H1 (cell line): ENCODE results near the gene GSPT1. TPM values are rescaled to one million over a fixed set of nuclear protein-coding genes. Genes with fewer than 3 reads are reported as not detected.
"Not testable (repeated sequence)": the region's sequence is repeated elsewhere in the genome, so short reads cannot be mapped to it uniquely, and the experiment has no call there.

Experiments used
- CTCF ChIA-PET: fragments of 300-600 bp; sonication (Branson Sonifier 250); formaldehyde crosslinking; loops from one replicate; lab custom pipeline; 2021; ENCODE audit not compliant: partially characterized antibody; lab: Charles Lee
- POLR2A ChIA-PET: fragments of 300-600 bp; sonication (Branson Sonifier 250); formaldehyde crosslinking; loops from one replicate; lab custom pipeline; 2021; ENCODE audit warnings: inconsistent platforms; ENCODE audit not compliant: partially characterized antibody; lab: Charles Lee
- DNase-seq, 2 experiments: peaks; one replicate each; pipeline versions ENCODE4 v3.0.0 to v3.0.0-alpha.2; 2010 to 2022; ENCODE audit warnings: low spot score in 2 of 2, low read depth in 1 of 2, mixed read lengths in 1 of 2
- FAIRE-seq: peaks from 2 replicates; lab custom pipeline; 2011; peaks lifted over from hg19 to GRCh38; lab: Jason Lieb, UNC
- H2AFZ ChIP-seq: 2 replicates; pipeline ENCODE4 v1.8.1; 2012; ENCODE audit warnings: low read length, inconsistent platforms
- H2AK5ac ChIP-seq: 2 replicates; pipeline ENCODE4 v1.6.1; 2013; ENCODE audit warnings: low read depth, low read length
- H2BK120ac ChIP-seq: replicated peaks from 2 replicates; pipeline ENCODE3; 2013; ENCODE audit warnings: low read depth, low read length, inconsistent platforms
- H2BK12ac ChIP-seq: 2 replicates; pipeline ENCODE4 v1.6.1; 2013; ENCODE audit warnings: low read depth, low read length
- H2BK15ac ChIP-seq: 2 replicates; pipeline ENCODE4 v1.6.1; 2013; ENCODE audit warnings: low read length
- H2BK20ac ChIP-seq: 2 replicates; pipeline ENCODE4 v1.6.1; 2013; ENCODE audit warnings: low read length
- H2BK5ac ChIP-seq: 2 replicates; pipeline ENCODE4 v1.6.1; 2013; ENCODE audit warnings: low read depth, low read length
- H3K14ac ChIP-seq: 2 replicates; pipeline ENCODE4 v1.6.1; 2013; ENCODE audit warnings: inconsistent platforms; ENCODE audit not compliant: insufficient read length
- H3K18ac ChIP-seq: 2 replicates; pipeline ENCODE4 v1.6.1; 2013; ENCODE audit warnings: low read length; ENCODE audit errors: extremely low read depth
- H3K23ac ChIP-seq: 2 replicates; pipeline ENCODE4 v1.6.1; 2013; ENCODE audit warnings: inconsistent platforms; ENCODE audit not compliant: insufficient read length
- H3K23me2 ChIP-seq: 2 replicates; pipeline ENCODE4 v1.6.1; 2013; ENCODE audit warnings: low read depth, low read length
- H3K27ac ChIP-seq: 2 replicates; pipeline ENCODE4 v1.6.1; 2011; ENCODE audit warnings: low read depth, low read length, inconsistent platforms
- H3K27me3 ChIP-seq, 4 experiments: replicated peaks in 1 of 4; 1 replicate in 1 of 4; 2 replicates in 3 of 4; pipeline versions ENCODE4 v1.6.1 to v1.8.1; 2011 to 2013; ENCODE audit warnings: low read length in 3 of 4, mild to moderate bottlenecking in 3 of 4, inconsistent platforms in 2 of 4, mixed read lengths in 2 of 4, moderate library complexity in 1 of 4; ENCODE audit not compliant: control insufficient read depth in 3 of 4, insufficient read depth in 3 of 4; ENCODE audit errors: extremely low read depth in 1 of 4
- H3K36me3 ChIP-seq, 4 experiments: 2 replicates each; pipeline versions ENCODE4 v1.6.1 to v1.8.1; 2011 to 2013; ENCODE audit warnings: mild to moderate bottlenecking in 4 of 4, low read length in 3 of 4, moderate library complexity in 2 of 4, control low read depth in 1 of 4, inconsistent platforms in 1 of 4; ENCODE audit not compliant: insufficient read depth in 4 of 4, control insufficient read depth in 2 of 4
- H3K4ac ChIP-seq: replicated peaks from 2 replicates; pipeline ENCODE3; 2013; ENCODE audit warnings: low read length, low read depth, mixed read lengths, inconsistent platforms; ENCODE audit not compliant: insufficient read length
- H3K4me1 ChIP-seq, 4 experiments: replicated peaks in 1 of 4; 1 replicate in 1 of 4; 2 replicates in 3 of 4; pipeline versions ENCODE4 v1.6.1 to v1.8.1; 2011 to 2013; ENCODE audit warnings: low read length in 3 of 4, inconsistent platforms in 2 of 4, mixed read lengths in 1 of 4; ENCODE audit not compliant: insufficient read depth in 4 of 4, control insufficient read depth in 3 of 4
- H3K4me2 ChIP-seq, 2 experiments: 2 replicates each; pipeline versions ENCODE4 v1.6.1 to v1.8.1; 2011 to 2013; ENCODE audit warnings: low read depth in 2 of 2, low read length in 2 of 2, control low read depth in 1 of 2, inconsistent platforms in 1 of 2, mild to moderate bottlenecking in 1 of 2; ENCODE audit not compliant: insufficient read depth in 1 of 2
- H3K4me3 ChIP-seq, 4 experiments: fragments of 200-600, 300-600 bp in 1 of 4; sonication (generic), shearing (Covaris generic), sonication (Bioruptor Twin) in 1 of 4; 2 replicates each; pipeline versions ENCODE4 v1.5.1 to v1.8.1; 2011 to 2016; ENCODE audit warnings: low read length in 4 of 4, low read depth in 3 of 4, control low read depth in 2 of 4, inconsistent platforms in 2 of 4, mild to moderate bottlenecking in 2 of 4, mixed read lengths in 1 of 4, moderate library complexity in 1 of 4; ENCODE audit not compliant: insufficient read depth in 2 of 4; ENCODE audit errors: extremely low read depth in 1 of 4
- H3K56ac ChIP-seq: replicated peaks from 2 replicates; pipeline ENCODE3; 2013; ENCODE audit warnings: low read depth, mild to moderate bottlenecking, mixed read lengths, low read length, inconsistent platforms; ENCODE audit not compliant: insufficient read length
- H3K79me1 ChIP-seq: 2 replicates; pipeline ENCODE4 v1.6.1; 2013; ENCODE audit warnings: low read depth, low read length, control low read depth
- H3K79me2 ChIP-seq, 2 experiments: 2 replicates each; pipeline versions ENCODE4 v1.6.1 to v1.8.1; 2012 to 2013; ENCODE audit warnings: low read length in 2 of 2, mild to moderate bottlenecking in 2 of 2, inconsistent platforms in 1 of 2; ENCODE audit not compliant: insufficient read depth in 2 of 2, control insufficient read depth in 1 of 2
- H3K9ac ChIP-seq, 4 experiments: replicated peaks in 1 of 4; 1 replicate in 1 of 4; 2 replicates in 3 of 4; pipeline versions ENCODE4 v1.6.1 to v1.8.1; 2011 to 2013; ENCODE audit warnings: low read depth in 3 of 4, low read length in 3 of 4, control low read depth in 2 of 4, mild to moderate bottlenecking in 2 of 4, moderate library complexity in 2 of 4, inconsistent platforms in 1 of 4; ENCODE audit errors: extremely low read depth in 1 of 4
- H3K9me3 ChIP-seq, 2 experiments: 2 replicates each; pipeline versions ENCODE4 v1.6.1 to v1.8.1; 2012 to 2013; ENCODE audit warnings: mild to moderate bottlenecking in 2 of 2, moderate library complexity in 2 of 2, control low read depth in 1 of 2, inconsistent platforms in 1 of 2, low read depth in 1 of 2, low read length in 1 of 2, mixed read lengths in 1 of 2; ENCODE audit not compliant: insufficient read depth in 2 of 2
- H4K20me1 ChIP-seq, 2 experiments: replicated peaks in 1 of 2; 2 replicates each; pipeline versions ENCODE3 to v1.8.1; 2011 to 2013; ENCODE audit warnings: inconsistent platforms in 2 of 2, low read length in 2 of 2, mild to moderate bottlenecking in 1 of 2; ENCODE audit not compliant: insufficient read depth in 2 of 2, control insufficient read depth in 1 of 2
- H4K5ac ChIP-seq: 2 replicates; pipeline ENCODE4 v1.6.1; 2013; ENCODE audit warnings: low read length, low read depth, mixed read lengths, inconsistent platforms; ENCODE audit not compliant: insufficient read length
- H4K8ac ChIP-seq: 2 replicates; pipeline ENCODE4 v1.8.0; 2013; ENCODE audit warnings: mild to moderate bottlenecking, moderate library complexity, low read length, inconsistent platforms; ENCODE audit not compliant: insufficient read depth; ENCODE audit errors: extremely low read depth
- H4K91ac ChIP-seq: replicated peaks from 2 replicates; pipeline ENCODE3; 2013; ENCODE audit warnings: low read length, mixed read lengths, inconsistent platforms; ENCODE audit not compliant: insufficient read length
- EZH2 ChIP-seq: fragments of 200-600 bp; sonication (generic); IDR thresholded peaks from 2 replicates; pipeline ENCODE4 v1.7.1; 2012; ENCODE audit warnings: low read depth, mild to moderate bottlenecking, moderate library complexity, low read length, inconsistent platforms; ENCODE audit not compliant: severe bottlenecking
- NRF1 ChIP-seq: IDR thresholded peaks from 2 replicates; pipeline ENCODE4 v1.6.1; 2011; ENCODE audit warnings: mild to moderate bottlenecking, low read depth, low read length, improper control_type of control experiment
- WGBS, 2 experiments: shearing (Covaris generic) in 1 of 2; methylation state at CpG; one replicate each; pipeline versions ENCODE4 v1.1.6 to v1.1.7; 2013 to 2015; ENCODE audit warnings: low lambda C conversion rate in 2 of 2, mixed read lengths in 2 of 2, inconsistent platforms in 1 of 2, low coverage in 1 of 2, missing lambda C conversion rate in 1 of 2; ENCODE audit not compliant: insufficient replicate concordance in 2 of 2, insufficient coverage in 1 of 2, insufficient read length in 1 of 2; ENCODE audit errors: extremely low coverage in 1 of 2, missing lambda C conversion rate in 1 of 2; 5-methylcytosine and 5-hydroxymethylcytosine counted together
- polyA plus RNA-seq, 7 experiments: library from polyadenylated mRNA; depleted of rRNA in 3 of 7; stranded (reverse) in 5 of 7; unstranded in 2 of 7; fragments of >200 nt in 5 of 7; fragments of 200-250 nt in 2 of 7; gene quantifications; 1 replicate in 5 of 7; 2 replicates in 1 of 7; 4 replicates in 1 of 7; pipeline versions ENCODE4 v1.2.1 to v1.2.3, GENCODE V29; 2011 to 2013; ENCODE audit warnings: missing spikeins in 2 of 7, mixed read lengths in 2 of 7
- total RNA-seq: library from RNA; stranded (reverse); fragmentation: NEBNext Ultra II Directional; extraction: Animal tissue kit (Norgen Biotek cat#: 25700); gene quantifications from 2 replicates; pipeline ENCODE4 v1.2.1, GENCODE V29; 2021

The GSPT1 gene
- total and polyA plus RNA-seq, 2 of the 8 experiments (the other 6 are each of a cell fraction or from before 2014, with no cell fraction given): 51.0 to 204 TPM

- TF ChIP-seq EZH2: no peak
- no peak for TF ChIP-seq NRF1
Observed at GRCh38 chr16:11946433-11946832, 30.7 kb upstream of the GSPT1 start (continued).

- H3K4me2 ChIP-seq, DNase-seq, H3K4me3 ChIP-seq, POLR2A ChIA-PET, H3K4ac ChIP-seq, H3K9ac ChIP-seq, H3K9me3 ChIP-seq, H2BK12ac ChIP-seq, H3K79me2 ChIP-seq, H2AFZ ChIP-seq, H3K79me1 ChIP-seq, CTCF ChIA-PET, H2BK5ac ChIP-seq, H3K56ac ChIP-seq, H3K14ac ChIP-seq, H3K27ac ChIP-seq, H4K5ac ChIP-seq, H2BK120ac ChIP-seq, H2BK20ac ChIP-seq, H3K18ac ChIP-seq, H2BK15ac ChIP-seq, H3K23ac ChIP-seq, H3K4me1 ChIP-seq, H4K20me1 ChIP-seq, H3K27me3 ChIP-seq, H4K91ac ChIP-seq, H3K23me2 ChIP-seq, H4K8ac ChIP-seq, H2AK5ac ChIP-seq, FAIRE-seq, H3K36me3 ChIP-seq: not testable (repeated sequence)
- whole genome bisulfite sequencing, 2 experiments: 95% methylated on average over 3 of the region's 4 CpGs; no CpG with 5 or more reads in 1 of the 2 experiments
Observed at GRCh38 chr16:11941945-11942344, 26.2 kb upstream of the GSPT1 start, which contains the start of gene NPIPB2. Gene NPIPB2, minus strand, starts transcription at chr16:11942045. Its CDS starts 0 bp downstream, at chr16:11942045.
